D721Med (cell line): ENCODE data around the gene LRRC3B.

Experiments
- DNase-seq: peaks from one replicate; pipeline ENCODE4 v3.0.0; 2011; ENCODE audit warnings: low spot score; ENCODE audit not compliant: insufficient read length
- FAIRE-seq: peaks from 2 replicates; lab custom pipeline; 2011; peaks lifted over from hg19 to GRCh38; lab: Jason Lieb, UNC
- TF ChIP-seq, protein P1 (sequence below): IDR thresholded peaks from 2 replicates; pipeline ENCODE4 v1.5.1; 2012; ENCODE audit warnings: mild to moderate bottlenecking, control low read depth; ENCODE audit not compliant: insufficient read depth; ENCODE audit errors: missing control alignments

Gene LRRC3B

DNA sequence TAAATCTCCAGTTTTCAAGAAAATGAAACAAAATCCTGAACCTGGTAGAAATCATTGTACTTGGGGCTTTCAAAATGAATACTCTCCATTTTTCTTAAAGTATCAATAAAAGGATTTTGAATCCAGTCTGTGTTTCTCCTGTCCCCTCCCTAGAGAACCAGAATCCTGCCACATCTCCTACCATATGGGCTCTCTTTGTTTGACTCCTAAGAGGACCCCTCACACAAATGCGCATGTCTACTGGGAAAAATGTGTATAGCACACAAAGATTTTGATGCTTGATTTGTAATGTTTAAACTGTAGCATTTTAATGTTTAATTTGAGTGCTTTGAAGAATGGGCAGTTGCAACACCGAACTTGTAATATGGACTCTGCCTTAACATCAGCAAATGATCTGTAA lies 25.9 kb downstream of the LRRC3B start:
- DNase-seq (no peak), FAIRE-seq (no peak)
- TF ChIP-seq, protein P1, sequence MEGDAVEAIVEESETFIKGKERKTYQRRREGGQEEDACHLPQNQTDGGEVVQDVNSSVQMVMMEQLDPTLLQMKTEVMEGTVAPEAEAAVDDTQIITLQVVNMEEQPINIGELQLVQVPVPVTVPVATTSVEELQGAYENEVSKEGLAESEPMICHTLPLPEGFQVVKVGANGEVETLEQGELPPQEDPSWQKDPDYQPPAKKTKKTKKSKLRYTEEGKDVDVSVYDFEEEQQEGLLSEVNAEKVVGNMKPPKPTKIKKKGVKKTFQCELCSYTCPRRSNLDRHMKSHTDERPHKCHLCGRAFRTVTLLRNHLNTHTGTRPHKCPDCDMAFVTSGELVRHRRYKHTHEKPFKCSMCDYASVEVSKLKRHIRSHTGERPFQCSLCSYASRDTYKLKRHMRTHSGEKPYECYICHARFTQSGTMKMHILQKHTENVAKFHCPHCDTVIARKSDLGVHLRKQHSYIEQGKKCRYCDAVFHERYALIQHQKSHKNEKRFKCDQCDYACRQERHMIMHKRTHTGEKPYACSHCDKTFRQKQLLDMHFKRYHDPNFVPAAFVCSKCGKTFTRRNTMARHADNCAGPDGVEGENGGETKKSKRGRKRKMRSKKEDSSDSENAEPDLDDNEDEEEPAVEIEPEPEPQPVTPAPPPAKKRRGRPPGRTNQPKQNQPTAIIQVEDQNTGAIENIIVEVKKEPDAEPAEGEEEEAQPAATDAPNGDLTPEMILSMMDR: no peak

DNA sequence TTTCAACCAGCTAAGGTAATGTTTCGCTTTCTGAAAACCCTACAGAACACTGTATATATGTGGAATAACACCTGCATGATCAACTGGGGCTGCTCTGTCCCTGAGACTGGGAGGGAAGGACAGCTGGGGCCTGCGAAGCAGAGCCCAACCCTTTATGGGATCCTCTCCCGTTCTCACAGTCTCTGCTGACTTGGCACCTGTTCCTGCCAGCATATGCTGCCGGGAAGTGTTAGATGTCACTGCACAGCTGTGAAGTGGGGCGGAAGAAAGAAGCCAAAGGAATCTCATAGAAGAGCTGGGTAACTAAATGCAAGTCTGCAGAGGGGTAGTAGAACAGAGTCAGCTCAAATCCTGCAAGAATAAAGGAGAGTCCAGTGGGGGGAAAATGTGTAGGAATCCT lies 29.6 kb downstream of the LRRC3B start:
- DNase-seq: no peak
- no peak for FAIRE-seq
- TF ChIP-seq, protein P1: no peak

DNA sequence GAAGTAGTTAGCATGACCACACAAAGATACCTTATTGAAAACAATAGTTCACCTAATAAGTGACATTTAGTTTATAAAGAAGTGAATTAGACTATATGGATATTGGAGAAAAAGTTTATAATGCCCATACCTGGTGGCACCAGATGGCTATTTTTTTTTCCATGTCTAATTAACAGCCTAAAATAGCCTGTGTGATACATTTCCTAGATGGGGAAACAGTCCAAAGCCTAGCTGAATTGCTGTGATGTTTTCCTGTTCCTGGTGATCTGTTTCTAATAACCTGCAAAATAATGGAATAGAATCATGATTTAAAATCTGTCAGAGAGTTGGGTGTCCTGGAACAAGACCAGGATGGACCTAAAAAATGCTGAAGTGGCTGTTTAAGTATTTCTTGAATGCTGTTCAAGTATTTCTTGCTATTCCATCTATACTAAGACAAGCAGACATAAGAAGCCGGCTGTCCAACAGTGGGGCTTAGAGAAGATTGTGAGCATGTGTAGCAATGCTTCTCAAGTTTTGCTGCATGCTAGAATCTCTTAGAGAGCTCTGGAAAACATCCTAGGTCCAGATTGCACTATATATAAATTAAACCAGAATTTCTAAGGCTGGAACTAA lies 31.3 kb downstream of the LRRC3B start:
- TF ChIP-seq, protein P1: no peak
- FAIRE-seq (no peak), DNase-seq (no peak)

GRCh38 chr3:26655231-26655630 lies 32.7 kb downstream of the LRRC3B start:
- TF ChIP-seq, protein P1: no peak
- no peak for DNase-seq
- no peak for FAIRE-seq

DNA sequence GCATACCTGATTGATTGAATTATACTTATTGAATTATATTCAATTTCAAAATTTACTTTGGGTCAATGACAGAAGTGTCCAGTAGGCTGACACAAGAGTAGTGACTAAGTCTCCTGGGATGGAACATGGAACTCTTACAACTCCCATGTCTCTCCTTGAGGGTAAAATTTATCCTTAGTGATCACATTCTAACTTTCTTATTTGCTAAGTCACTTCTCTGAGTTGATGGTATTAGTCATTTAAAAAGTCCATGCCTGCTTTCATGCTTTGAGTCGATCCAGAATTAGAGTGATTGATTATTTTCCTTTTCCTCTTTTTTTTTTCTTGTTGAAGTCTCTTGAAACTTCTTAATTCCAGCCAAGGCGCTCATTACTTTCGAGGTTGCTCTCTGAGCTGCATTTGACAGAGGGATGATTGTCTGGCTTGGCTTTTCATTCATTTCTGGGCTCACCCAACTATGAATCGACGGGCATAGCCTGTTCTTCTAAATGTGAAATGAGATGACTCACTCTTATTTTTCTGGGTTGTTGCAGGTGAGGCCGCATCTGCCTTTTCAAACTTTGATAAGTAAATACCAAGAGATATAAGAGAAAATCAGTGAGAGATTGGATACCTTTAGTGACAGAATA lies 34.9 kb downstream of the LRRC3B start:
- TF ChIP-seq, protein P1: no peak
- DNase-seq: no peak
- FAIRE-seq: no peak

DNA sequence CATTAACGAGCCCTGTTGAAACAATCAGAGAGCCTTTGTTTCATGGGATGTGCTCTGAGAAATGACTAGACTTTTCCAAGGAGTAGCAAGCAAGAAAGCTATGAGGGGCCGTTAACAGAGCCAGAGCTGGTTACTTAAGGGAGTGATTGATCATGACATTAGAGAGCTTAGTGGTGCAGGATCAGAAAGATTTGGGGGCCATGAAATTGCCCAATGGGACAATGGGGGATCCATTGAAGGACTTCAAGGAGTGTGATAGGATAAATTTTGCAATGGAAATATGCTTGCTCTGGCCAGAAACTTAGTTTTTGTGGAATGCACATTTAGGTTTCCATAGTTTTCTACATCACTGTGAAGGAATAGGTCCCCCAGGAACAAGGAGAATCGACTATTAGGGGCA lies 45.6 kb downstream of the LRRC3B start:
- DNase-seq (no peak), FAIRE-seq (no peak)
- TF ChIP-seq, protein P1: no peak

GRCh38 chr3:26668696-26669095 lies 46.1 kb downstream of the LRRC3B start:
- FAIRE-seq (no peak), DNase-seq (no peak)
- TF ChIP-seq, protein P1: no peak
